GM18502 (cell line): ENCODE measurements around the gene FIBCD1.

Experiments used
- ATAC-seq: cut with Tn5 transposase; IDR thresholded peaks from one replicate; pipeline ENCODE4 v1.9.1; 2021; ENCODE audit warnings: mild to moderate bottlenecking; ENCODE audit not compliant: unreplicated experiment, poor library complexity

FIBCD1 gene

GRCh38 chr9:130924448-130924788, 14.6 kb downstream of the FIBCD1 start:
- no peak for ATAC-seq

GRCh38 chr9:130923611-130924447, 15.2 kb downstream of the FIBCD1 start:
- no peak for ATAC-seq

- no peak for ATAC-seq
These were observed 16.0 kb downstream of the FIBCD1 start for GRCh38 chr9:130922893-130923610.

- ATAC-seq = no peak
These were observed 16.8 kb downstream of the FIBCD1 start for GRCh38 chr9:130921989-130922892.

- no peak for ATAC-seq
These were observed 17.6 kb downstream of the FIBCD1 start for GRCh38 chr9:130921300-130921988.

- ATAC-seq = no peak
These were observed 18.2 kb downstream of the FIBCD1 start for GRCh38 chr9:130920762-130921299.

GRCh38 chr9:130920233-130920632, 18.8 kb downstream of the FIBCD1 start:
- no peak for ATAC-seq

GRCh38 chr9:130919559-130920145, 19.4 kb downstream of the FIBCD1 start:
- no peak for ATAC-seq

GRCh38 chr9:130918826-130919558, 20.1 kb downstream of the FIBCD1 start:
- ATAC-seq = no peak

- ATAC-seq = no peak
These were observed 20.8 kb downstream of the FIBCD1 start for GRCh38 chr9:130918101-130918825.

- ATAC-seq = no peak
These were observed 21.7 kb downstream of the FIBCD1 start for GRCh38 chr9:130917168-130917960.

GRCh38 chr9:130915096-130915447, 24.0 kb downstream of the FIBCD1 start:
- no peak for ATAC-seq

- ATAC-seq = no peak
These were observed 24.5 kb downstream of the FIBCD1 start for GRCh38 chr9:130914417-130915095.

GRCh38 chr9:130913599-130914416, 25.2 kb downstream of the FIBCD1 start:
- ATAC-seq = no peak

GRCh38 chr9:130912932-130913598, 26.0 kb downstream of the FIBCD1 start:
- no peak for ATAC-seq
